CD4-positive, alpha-beta T cell treated with Interleukin-6 at 100 ng/mL for 8 hours (primary cell): Measurements from ENCODE around the gene HDAC4.

ENCODE experiments used
- DNase-seq: peaks from one replicate; pipeline ENCODE4 v3.0.0-alpha.2; 2020; ENCODE audit warnings: mixed read lengths, low spot score

The HDAC4 gene

DNA sequence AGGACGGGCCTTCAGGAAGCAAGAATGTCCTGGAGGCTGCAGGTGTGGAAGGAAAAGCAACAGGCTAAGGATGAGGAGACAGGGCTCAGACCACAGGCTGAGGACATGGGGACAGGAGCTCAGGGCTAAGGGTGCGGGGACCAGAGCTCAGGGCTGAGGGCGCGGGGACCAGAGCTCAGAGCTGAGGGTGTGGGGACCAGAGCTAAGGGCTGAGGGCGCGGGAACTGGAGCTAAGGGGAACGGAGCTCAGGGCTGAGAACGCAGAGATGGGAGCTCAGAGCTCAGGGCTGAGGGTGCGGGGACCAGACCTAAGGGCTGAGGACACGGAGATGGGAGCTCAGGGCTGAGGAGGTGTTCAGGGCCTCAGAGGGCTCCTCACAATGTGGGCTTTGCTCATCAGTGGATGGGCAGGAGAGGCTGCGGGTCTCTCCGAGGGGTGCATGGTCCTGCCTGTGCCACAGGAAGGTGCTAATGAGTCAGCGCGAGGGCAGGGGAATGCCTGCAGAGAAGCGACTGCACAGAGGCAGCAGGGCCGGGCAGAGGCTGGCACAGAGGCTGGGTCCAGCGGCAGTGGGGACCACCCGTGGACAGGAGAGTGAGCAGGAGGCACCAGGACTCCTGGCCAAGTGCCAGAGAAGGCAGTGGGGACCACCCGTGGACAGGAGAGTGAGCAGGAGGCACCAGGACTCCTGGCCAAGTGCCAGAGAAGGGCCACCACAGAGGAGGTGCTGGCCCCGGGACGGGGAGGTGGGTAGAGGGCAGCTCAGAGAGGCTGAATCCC is 281.3 kb downstream of the HDAC4 start:
- no peak for DNase-seq

DNA sequence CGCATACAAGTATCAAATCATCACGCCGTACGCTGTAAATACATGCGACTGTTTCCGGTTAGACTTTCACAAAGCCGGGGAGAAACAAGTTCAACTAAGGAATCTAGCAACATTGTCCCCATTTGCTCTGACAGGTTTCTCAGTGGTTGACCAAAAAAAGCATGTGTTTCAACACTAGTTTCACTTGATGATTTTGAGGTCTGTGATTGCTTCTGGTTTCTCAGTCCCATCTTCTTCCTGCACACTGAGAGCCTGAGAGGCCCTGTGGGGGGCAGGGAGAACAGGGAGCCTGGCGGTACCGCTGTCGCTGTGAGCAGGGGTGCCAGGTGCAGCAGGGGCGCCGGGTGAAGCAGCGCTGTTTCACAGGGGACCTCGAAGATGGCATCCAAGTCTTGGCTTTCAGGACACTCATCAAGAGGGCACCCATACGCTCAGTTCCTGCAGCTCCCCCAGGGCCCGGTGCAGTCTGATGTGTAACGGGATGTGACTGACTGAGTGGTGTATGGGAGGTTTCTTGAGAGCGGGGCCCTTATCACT is 282.1 kb downstream of the HDAC4 start:
- DNase-seq = no peak

DNA sequence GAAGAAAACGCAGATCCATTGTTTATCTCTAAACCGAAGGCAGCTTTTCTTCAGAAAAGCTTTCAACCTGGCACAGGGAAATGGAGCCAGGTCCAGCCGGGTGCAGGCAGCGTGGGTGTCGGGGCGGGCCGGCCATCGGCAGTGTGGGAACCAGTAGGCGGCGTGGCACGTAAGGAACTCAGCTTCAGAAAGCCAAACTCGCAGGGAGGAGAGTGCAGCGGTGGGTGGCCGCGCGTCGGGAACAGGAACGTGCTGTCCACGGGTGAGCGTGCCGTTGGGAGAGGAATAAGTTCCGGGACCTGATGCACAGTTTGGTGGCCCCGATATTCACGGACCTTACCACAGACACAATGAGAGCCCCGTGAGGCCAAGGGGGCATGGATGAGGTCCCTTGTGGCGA is 282.6 kb downstream of the HDAC4 start:
- no peak for DNase-seq

DNA sequence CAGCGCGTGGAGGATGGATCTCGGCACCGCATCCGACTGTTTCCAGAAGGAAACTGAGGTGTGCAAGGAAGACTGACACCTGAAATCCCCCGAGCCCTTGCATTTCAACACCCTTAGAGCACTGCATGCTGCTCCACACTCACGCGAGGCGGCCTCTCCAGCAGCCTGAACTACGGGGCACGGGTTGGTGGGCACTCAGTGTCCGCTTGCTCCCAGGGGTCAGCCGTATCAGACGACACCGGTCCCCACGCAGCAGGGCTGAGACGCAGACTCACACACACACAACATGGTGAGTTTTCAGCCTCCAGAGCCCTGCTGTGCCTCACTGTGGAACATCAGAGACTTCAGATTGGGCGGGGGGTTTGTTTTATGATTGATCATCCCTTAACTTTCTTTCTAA is 283.0 kb downstream of the HDAC4 start:
- no peak for DNase-seq

DNA sequence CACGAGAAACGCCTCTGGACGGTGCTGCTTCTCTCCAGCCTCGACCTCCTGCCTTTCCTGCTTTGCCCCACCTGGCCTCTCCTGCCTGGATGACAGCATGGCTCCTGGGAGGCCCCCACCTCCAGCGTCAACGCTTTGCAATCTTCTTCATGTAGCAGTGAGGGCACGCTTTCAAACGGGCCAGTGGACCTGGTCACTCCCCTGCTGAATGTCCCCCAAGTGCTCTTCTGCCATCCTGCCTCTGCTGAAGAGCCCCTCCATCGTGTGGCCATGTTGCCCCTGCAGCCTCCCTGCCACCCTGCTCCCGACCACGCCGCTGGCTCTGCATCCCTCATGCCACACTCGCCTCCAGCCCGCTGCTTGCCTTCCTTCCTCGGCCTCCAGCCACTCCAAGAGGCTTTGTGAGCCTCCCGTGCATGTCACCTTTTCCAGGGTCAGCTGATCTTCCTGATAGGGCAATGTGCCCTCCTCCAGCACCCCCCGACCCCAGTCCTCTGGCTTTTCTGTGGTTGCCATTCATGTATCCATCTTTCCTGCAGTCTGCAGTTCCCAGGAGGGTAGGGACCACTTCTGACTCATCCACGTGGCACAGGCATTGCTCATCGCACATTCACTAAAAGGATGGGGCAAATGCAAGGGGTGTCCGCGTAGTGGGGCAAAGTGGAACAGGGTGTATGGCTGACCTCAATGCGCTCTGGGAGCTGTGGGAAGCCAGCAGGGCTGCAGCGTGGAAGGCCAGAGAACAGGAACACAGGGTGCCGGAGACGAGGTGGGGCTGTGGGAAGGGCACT is 284.2 kb downstream of the HDAC4 start:
- DNase-seq = no peak

DNA sequence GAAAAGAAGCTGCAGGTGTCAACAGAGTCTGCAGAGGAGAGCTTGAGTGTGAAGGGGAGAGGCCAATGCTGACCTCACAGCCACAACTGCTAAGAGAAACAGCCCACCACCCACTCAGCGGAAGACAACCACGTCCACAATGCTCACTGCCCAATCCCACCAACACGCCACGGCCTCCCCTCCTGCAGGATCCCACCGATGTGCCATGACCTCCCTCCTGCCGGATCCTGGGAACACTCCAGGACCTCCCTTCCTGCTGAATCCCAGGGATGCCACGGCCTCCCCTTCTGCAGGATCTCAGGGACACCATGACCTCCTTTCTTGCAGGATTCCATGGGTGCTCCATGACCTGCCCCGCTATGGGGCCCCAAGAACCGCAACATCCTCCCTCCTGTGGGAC is 285.2 kb downstream of the HDAC4 start:
- no peak for DNase-seq

DNA sequence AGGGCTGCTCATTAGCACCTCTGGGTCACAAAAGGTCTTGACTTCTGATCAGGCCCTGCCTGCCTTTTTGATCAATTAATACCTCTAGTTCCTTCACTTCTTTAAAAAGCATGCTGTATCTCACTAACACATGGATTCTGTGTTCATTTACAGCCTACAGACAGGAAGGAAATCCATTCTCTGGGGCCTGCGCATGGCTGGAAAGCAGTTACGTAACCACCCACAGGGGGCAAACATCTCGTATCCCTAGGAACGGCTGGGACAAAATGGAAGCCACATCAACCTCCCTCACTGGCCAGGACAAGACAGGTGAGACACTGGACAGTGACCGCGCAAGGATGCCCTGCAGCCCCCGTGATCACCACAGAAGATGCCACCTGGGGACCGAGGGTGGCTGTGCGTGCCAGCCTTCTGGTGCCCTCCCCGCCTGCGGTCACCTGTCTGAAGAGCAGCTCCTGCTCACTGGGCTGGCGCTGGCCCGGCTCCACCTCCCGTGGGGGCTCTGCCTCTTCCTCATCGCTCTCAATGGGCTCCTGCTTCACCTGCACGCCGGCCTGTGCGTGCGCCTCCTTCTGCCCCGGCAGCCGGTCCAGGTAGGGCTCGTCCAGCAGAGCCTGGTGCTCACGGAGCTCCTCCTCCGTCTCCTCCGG is 286.1 kb downstream of the HDAC4 start:
- DNase-seq = no peak

DNA sequence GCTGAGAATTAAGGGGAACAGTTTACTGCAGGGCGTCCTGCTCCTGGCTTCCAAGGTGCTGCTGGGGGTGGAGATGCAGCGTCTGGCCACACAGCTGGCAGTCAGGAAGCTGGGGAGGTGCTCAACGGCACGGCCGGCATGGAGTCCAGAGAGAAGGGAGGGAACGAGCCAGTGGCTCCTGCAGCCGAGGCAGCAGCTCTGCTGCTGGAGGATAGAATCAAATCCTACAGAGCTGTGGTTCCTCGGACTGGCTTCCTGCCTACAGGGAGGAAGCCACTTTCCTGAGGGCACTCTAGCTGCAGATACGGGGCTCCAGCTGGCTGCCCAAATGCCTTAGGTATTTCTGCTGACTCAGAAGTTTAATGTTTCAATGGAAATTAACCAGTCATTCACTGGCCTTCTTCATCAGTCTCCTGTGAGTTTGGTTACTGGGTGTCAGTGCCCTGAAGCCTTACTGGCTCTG is 286.7 kb downstream of the HDAC4 start:
- no peak for DNase-seq

DNA sequence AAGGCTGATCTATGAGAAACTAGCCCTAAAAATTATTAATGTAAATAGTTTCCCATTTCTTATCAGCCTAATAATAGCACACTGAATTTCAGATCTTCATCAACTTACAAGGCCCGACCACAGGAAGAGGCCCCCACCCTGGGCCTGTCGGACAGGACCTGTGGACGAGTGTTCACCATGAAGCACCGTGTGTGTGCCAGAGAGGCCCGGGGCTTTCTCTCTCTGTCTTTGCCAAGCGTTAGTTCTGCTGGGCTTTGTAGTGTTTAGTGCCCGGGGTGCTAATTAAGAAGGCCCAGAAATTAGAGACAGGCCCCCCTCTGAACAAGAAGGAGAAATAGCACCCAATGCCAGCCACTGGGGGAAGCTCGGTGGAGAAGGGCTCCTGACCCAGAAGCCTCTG is 287.2 kb downstream of the HDAC4 start:
- no peak for DNase-seq

DNA sequence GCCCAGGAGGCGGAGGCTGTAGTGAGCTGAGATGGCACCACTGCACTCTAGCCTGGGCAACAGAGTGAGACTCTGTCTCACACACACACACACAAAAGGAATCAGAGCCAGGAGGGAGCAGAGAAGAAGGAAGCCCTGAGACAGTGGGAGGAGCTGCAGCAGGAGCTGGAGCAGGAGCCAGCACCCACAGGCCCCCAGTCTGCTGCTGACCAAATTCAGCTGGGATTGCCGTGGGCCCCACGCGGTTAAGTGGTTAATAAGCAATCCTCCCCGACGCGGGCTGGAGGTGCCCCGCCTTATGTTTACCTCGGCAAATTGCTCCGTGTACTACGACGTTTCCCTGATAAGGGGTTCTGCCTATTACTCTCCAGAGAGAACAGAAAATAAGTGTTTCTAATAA is 287.6 kb downstream of the HDAC4 start:
- no peak for DNase-seq

DNA sequence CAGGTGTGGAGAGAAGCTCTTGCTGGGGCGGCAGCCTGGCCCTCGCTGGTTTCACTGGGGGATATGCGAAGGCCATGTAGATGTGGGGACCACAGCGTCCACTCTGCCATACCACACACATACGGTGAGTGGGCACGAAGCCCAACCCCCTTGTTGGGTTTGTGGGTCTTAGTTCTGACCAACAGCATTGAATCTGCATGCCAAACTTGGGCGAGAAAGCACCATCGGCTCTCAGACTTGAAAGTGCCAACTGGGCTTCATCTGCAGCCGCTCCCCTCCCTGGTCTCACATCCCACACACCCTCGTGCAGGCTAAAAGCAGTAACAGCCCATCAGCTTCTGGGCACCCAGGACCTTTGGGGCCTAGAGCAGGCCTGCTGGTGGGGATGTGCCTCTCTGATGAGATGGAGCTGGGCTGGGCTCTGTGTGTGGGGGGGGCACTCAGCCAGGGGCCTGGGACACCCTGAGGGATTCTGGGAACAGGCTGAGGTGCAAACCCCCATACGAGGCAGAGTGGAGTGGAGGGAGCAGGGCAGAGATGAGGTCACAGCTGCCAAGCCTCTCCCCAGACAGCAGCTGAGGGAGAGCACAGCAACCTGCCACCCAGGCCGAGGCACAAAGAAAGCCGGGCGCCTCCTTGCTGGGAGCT is 288.6 kb downstream of the HDAC4 start:
- DNase-seq = no peak

DNA sequence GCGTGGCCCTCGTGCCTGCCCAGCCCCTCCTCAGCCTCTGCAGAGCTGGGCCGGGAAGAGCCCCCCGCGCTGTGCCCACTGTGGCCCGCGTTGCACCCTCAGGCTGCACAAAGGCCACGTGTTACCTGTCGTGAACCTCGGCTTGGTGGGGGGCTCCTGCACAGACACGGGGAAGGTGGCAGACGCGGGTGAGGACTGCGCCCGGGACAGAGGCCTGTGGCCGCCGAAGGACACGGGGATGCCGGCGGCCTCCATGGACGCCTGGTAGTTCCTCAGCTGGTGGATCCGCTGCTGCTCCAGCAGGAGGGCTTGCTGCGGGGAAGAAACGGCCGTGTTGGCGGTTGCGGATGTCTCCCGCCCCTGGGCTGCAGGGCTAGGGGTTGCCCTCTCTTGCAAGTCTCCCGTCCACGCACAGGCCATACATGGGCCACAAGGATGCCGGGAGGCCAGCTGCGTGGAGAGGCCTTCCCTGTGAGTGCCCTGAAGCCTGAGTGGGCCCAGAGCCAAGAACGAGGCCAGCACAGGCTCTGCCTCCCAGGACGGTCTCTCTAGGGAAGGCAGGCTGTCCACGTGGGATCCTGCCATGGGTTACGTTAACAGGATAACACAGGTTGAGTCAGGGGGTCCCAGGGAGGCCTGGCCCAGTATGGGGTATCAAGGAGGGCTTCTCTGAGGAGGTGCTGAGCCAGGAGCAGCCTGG is 289.3 kb downstream of the HDAC4 start:
- no peak for DNase-seq

DNA sequence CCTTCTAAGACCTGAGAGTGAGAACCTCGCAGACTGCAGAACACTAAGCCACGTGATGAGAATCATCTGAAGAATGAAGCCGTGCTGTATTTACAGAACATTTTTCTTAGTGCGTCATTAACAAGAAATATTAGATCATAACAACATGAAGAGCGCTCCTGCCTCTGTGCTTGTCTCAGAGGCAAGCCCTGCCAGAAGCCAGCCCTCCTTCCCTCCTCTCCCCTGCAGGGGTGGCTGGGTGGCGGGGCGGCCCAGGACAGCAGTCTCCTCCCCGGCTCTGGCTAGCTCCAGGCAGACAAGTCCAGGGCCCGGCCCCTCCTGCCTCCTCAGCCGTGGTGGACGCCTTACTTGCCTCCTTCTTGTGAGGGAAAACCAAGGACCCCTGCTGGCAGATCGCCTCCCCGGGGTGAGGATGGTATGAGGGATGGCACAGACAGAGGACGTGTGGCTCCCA is 290.2 kb downstream of the HDAC4 start:
- DNase-seq = no peak

DNA sequence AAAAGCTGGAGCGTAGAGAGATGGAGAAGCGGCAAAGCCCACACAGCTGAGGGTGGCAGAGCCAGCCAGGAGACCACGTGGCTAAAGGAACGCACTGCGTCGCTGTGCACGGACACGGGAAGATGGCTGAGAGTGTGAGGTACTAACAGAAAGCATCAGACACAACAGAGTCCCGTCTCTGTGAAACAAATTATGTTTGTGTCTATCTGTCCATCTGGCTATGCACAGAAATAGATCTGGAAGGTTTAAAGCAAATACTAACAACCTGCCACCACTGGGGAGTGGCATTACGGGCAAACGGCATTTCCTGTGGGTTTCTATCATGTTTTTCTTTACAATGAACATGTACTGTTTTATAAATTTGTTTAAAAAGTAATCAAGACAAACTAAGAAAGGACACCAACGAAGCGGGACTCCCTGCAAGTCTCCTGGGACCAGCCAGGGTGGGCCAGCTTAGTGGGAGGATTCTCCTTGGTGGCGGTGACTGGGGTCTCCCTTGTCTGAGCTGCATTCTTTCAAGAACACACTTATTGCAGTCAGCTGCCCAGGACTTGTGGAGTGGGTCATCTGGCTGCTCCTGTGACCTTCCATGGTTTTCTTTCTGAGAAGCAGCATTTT is 290.8 kb downstream of the HDAC4 start:
- DNase-seq = no peak

DNA sequence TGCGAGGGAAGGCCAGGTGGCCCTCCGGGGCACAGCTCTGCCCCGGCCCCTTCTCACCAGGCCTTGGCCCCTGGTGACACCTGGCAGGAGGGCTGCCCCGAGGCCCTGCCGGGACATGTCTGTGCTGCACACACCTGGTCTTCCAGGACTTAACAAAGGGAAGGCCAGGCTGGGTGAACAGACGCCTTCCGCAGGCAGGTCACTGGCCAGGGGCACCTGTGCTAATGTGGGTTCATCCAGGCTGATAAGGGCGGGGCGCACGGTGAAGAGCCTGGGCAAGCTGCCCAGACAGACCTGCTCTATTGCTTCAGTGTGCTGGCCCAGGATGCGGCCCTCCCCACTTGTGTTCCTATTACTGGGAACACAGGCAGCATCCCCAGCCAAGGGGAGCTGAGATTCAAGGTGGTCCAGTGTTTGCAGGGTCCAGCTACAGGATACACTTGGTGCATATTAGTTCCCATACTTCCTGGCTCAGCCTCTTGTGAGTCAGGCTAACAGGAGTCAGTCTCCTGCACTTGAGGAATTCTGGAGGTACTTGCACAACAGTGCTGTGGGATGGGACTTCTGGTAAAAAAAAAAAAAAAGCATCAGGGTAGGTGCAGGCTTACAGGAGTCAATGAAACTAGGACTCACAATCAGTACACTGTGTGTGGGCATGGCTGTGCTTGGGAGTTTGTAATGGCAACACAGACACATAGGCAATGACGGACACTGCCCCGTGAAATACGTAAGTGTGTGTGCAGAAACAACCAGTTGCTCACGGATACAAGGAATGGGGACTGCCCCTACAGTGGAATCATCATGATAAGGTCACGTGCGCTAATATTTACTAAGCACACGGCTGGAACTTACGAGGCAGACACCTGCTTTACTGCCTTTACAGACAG is 291.5 kb downstream of the HDAC4 start:
- DNase-seq = no peak

DNA sequence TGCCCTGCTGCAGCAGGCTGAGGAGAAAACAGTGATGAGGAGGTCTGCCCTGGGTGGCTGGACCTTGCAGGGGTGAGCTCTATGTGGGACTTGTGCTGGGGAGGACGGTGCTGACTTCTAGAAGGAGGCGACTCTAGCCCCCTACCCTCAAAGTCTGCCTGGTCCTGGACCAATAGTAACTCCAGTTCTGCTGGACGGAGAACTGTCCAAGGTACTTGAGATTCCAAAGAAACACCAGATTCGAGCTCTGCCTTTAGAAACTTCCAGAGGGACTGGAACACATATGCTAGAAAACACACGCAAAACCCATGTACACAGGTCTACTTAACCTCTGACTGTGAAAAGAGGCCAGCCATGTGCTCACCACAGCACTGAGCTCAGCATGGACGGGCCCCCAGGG is 292.4 kb downstream of the HDAC4 start:
- DNase-seq = no peak

DNA sequence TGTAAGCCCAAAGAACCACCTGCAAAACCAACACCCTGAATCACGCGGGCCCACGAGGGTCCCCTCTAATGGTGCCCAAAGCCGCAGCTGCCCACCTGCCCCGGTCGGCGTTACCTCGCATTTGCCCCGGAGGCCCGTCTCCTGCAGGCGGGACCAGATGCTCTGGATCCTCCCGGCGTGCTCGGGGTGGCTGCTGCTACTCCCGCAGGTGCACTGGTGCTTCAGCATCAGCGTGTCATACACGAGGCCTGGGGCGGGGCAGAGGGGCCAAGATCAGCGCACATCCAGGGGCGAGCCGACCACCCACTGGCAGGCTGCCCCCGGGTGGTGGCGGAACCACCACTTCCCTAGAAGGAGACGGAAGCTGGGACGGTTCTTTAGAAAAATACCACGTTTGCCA is 292.9 kb downstream of the HDAC4 start:
- no peak for DNase-seq

DNA sequence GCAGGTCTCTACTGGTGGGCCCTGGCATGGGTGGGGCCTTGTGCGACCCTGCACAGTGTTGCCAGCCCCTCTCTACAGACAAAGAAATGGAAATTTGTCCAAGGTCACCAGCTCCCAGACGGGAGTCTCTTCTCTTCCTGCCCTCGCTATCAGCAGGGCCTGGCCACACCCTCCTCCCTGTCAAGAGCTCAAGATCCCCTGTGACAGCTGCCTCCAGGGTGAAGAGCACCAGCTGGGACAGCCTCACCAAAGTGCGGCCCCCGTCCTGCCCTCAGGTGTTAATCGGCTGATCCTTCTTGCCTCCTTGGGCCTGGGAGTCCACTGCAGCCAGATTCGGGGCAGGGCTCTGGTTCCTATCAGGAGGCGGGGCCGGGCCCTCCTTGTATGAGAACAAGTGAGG is 293.9 kb downstream of the HDAC4 start:
- no peak for DNase-seq

DNA sequence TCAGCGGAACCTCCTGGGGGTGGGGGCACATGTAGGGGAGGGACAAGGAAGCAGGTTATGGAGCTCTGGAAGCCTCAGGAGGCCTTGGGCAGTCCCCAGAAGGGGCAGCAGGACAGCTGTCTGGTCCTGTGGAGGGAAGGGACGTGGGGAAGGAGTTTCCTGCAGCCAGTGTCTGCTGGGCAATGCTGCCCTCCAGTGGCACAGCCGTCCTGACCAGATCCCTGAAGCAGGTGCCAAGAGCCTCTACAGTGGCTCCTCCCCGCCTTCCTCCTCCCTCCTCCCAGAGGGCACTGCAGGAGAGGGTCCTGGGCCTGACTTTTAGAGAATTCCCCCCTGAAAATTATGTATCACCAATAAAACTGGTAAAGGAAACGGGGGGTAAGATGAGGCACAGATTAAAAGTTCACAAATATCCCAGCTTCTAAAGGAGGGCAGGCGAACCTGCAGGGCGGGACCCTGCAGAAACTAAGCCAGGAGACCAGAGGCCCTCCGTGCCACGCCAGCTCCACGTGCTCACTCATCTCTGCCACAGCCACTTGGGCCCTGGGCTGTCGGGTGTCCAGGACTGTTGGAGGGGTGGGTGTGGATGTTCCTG is 294.4 kb downstream of the HDAC4 start:
- no peak for DNase-seq

DNA sequence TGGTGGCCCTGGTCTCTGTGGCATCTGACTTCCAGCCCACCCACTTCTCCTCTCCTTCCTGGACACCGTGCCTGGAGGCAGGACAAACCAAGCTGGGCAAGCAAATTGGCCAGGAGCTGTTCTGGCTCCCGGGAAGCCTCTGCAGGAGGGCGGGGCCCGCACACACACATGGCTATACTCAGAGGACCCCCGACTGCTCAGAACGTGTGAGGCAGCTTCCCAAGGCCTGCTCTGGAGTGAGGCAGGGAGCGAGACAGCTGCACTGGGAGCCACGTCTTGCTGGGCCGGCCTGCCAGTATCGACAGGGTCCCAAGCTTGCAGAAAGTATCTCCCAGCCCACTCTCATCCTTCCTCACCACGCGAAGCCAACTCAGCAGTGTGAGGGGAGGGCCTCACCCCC is 295.6 kb downstream of the HDAC4 start:
- DNase-seq = no peak
